ENCODE measurements around the gene FAM111A.
"Not testable (repeated sequence)": the region's sequence is repeated elsewhere in the genome, so short reads cannot be mapped to it uniquely, and the experiment has no call there.

Gene FAM111A

GRCh38 chr11:59142530-59143507 is at the start of gene FAM111A:
TSS of gene FAM111A (plus strand) at chr11:59142856. CDS start at chr11:59148873, 6,017 bp downstream.
- DNase-seq = peak; percentile 77

GRCh38 chr11:59093576-59093975 is 49.1 kb upstream of the FAM111A start:
- DNase-seq = not testable (repeated sequence)

- DNase-seq = not testable (repeated sequence)
Measured at GRCh38 chr11:59095225-59095624, 47.4 kb upstream of the FAM111A start.

GRCh38 chr11:59095972-59096575 is 46.6 kb upstream of the FAM111A start:
- not testable (repeated sequence) for DNase-seq

GRCh38 chr11:59097113-59097708 is 45.4 kb upstream of the FAM111A start:
- DNase-seq = peak; percentile 37

GRCh38 chr11:59097938-59098337 is 44.7 kb upstream of the FAM111A start:
- DNase-seq = peak; percentile 40

GRCh38 chr11:59102259-59102765 is 40.3 kb upstream of the FAM111A start:
- no peak for DNase-seq

GRCh38 chr11:59106363-59107336 is 36.0 kb upstream of the FAM111A start, which contains the start of gene FAM111B:
TSS of gene FAM111B (plus strand) at chr11:59107237. CDS start at chr11:59109626, 2,389 bp downstream.
- peak; percentile 93 for DNase-seq

GRCh38 chr11:59107721-59108120 is 34.9 kb upstream of the FAM111A start:
- DNase-seq = peak; percentile 37

GRCh38 chr11:59112494-59112893 is 30.2 kb upstream of the FAM111A start:
- no peak for DNase-seq

GRCh38 chr11:59114344-59114743 is 28.3 kb upstream of the FAM111A start:
- DNase-seq = no peak

- no peak for DNase-seq
Measured at GRCh38 chr11:59115553-59115952, 27.1 kb upstream of the FAM111A start.

GRCh38 chr11:59117774-59118173 is 24.9 kb upstream of the FAM111A start:
- no peak for DNase-seq

- DNase-seq = no peak
Measured at GRCh38 chr11:59119826-59120225, 22.8 kb upstream of the FAM111A start.

- peak; percentile 18 for DNase-seq
Measured at GRCh38 chr11:59135648-59136461, 6.8 kb upstream of the FAM111A start.

- not testable (repeated sequence) for DNase-seq
Measured at GRCh38 chr11:59136551-59136950, 6.1 kb upstream of the FAM111A start.

- no peak for DNase-seq
Measured at GRCh38 chr11:59137190-59137589, 5.5 kb upstream of the FAM111A start.

- no peak for DNase-seq
Measured at GRCh38 chr11:59138643-59139042, 4.0 kb upstream of the FAM111A start.

- no peak for DNase-seq
Measured at GRCh38 chr11:59141191-59141590, 1.5 kb upstream of the FAM111A start.

GRCh38 chr11:59141673-59142460 is 789 bp upstream of the FAM111A start:
- DNase-seq = no peak

Measured in NCI-H526 treated with DMSO at 0.1 percent for 48 hours (cell line).